Karpas-422 (cell line): ENCODE measurements around the gene LMAN2L. TPM values are rescaled to one million over a fixed set of nuclear protein-coding genes. Genes with fewer than 3 reads are reported as not detected.

Experiments
- DNase-seq: peaks from one replicate; pipeline ENCODE4 v3.0.0-alpha.2; 2015
- H2AFZ ChIP-seq: fragments of 200-600 bp; sonication (generic); 2 replicates; pipeline ENCODE4 v1.6.1; 2014; ENCODE audit warnings: antibody characterized with exemption, low read length, mixed read lengths
- H3K27ac ChIP-seq: fragments of 200-600 bp; sonication (generic); 2 replicates; pipeline ENCODE4 v1.5.1; 2014; ENCODE audit warnings: mild to moderate bottlenecking, low read length, moderate library complexity
- H3K27me3 ChIP-seq: fragments of 200-600 bp; sonication (generic); 2 replicates; pipeline ENCODE4 v1.6.1; 2014; ENCODE audit warnings: low read length, mixed read lengths
- H3K36me3 ChIP-seq: fragments of 200-600 bp; sonication (generic); 2 replicates; pipeline ENCODE4 v1.6.1; 2014; ENCODE audit warnings: low read length, mixed read lengths; ENCODE audit not compliant: insufficient read depth
- H3K4me1 ChIP-seq: fragments of 200-600 bp; sonication (generic); 2 replicates; pipeline ENCODE4 v1.6.1; 2014; ENCODE audit warnings: mild to moderate bottlenecking, low read length, mixed read lengths
- H3K4me2 ChIP-seq: fragments of 200-600 bp; sonication (generic); 2 replicates; pipeline ENCODE4 v1.6.1; 2014; ENCODE audit warnings: low read length, low read depth, mild to moderate bottlenecking; ENCODE audit not compliant: poor library complexity, severe bottlenecking
- H3K4me3 ChIP-seq: fragments of 200-600 bp; sonication (generic); 2 replicates; pipeline ENCODE4 v1.5.1; 2014; ENCODE audit warnings: mild to moderate bottlenecking, antibody characterized with exemption, low read length, mixed read lengths
- H3K79me2 ChIP-seq: fragments of 200-600 bp; sonication (generic); 2 replicates; pipeline ENCODE4 v1.6.1; 2014; ENCODE audit warnings: mild to moderate bottlenecking, low read length, mixed read lengths
- H3K9ac ChIP-seq: fragments of 200-600 bp; sonication (generic); 2 replicates; pipeline ENCODE4 v1.6.0; 2014; ENCODE audit warnings: low read length
- H3K9me2 ChIP-seq: fragments of 200-600 bp; sonication (generic), shearing (Covaris generic); replicated peaks from 2 replicates; pipeline ENCODE4 v1.6.0; 2014; ENCODE audit warnings: mild to moderate bottlenecking, low read length, moderate library complexity; ENCODE audit not compliant: insufficient read depth
- H3K9me3 ChIP-seq: fragments of 300-700, 200-600 bp; sonication (generic); 2 replicates; pipeline ENCODE4 v1.6.1; 2014; ENCODE audit warnings: low read length, mixed read lengths
- H4K20me1 ChIP-seq: fragments of 200-600 bp; sonication (generic); 2 replicates; pipeline ENCODE4 v1.6.1; 2014; ENCODE audit warnings: mild to moderate bottlenecking, antibody characterized with exemption, low read length, low read depth; ENCODE audit not compliant: insufficient read depth
- total RNA-seq: library from RNA; depleted of rRNA; stranded (reverse); fragments of >200 nt; shearing (Covaris generic); gene quantifications from 2 replicates; pipeline ENCODE4 v1.2.3, GENCODE V29; 2014; ENCODE audit warnings: low replicate concordance

The LMAN2L gene
- total RNA-seq, 1 experiment from 2014 or later: 6.3 TPM

GRCh38 chr2:96697476-96697875 lies 42.4 kb downstream of the LMAN2L start:
- H3K4me3 ChIP-seq: no peak overlapping the region
- H3K36me3 ChIP-seq: no peaks in the 10 kb centered on the region
- H3K79me2 ChIP-seq: no peaks in the 10 kb centered on the region
- no peaks in the 10 kb centered on the region for H3K9me2 ChIP-seq
- no peaks in the 10 kb centered on the region for H3K27me3 ChIP-seq
- no peak overlapping the region for H3K4me2 ChIP-seq
- no peak overlapping the region for H2AFZ ChIP-seq
- H3K9me3 ChIP-seq: no peaks in the 10 kb centered on the region
- H3K9ac ChIP-seq: no peak overlapping the region
- no peak for DNase-seq
- 0 out of 2 replicates have a peak, but pooled peaks cover 5% of the 10 kb centered on the region for H4K20me1 ChIP-seq
- H3K4me1 ChIP-seq: no peaks in the 10 kb centered on the region
- no peak overlapping the region for H3K27ac ChIP-seq

GRCh38 chr2:96695602-96696001 lies 44.3 kb downstream of the LMAN2L start:
- H4K20me1 ChIP-seq: 0 out of 2 replicates have a peak, but pooled peaks cover 5% of the 10 kb centered on the region
- no peak overlapping the region for H3K4me3 ChIP-seq
- H3K36me3 ChIP-seq: no peaks in the 10 kb centered on the region
- no peak overlapping the region for H2AFZ ChIP-seq
- H3K4me2 ChIP-seq: no peak overlapping the region
- no peak overlapping the region for H3K27ac ChIP-seq
- H3K79me2 ChIP-seq: no peaks in the 10 kb centered on the region
- H3K9me2 ChIP-seq: no peaks in the 10 kb centered on the region
- H3K27me3 ChIP-seq: no peaks in the 10 kb centered on the region
- DNase-seq: no peak
- H3K4me1 ChIP-seq: no peaks in the 10 kb centered on the region
- H3K9ac ChIP-seq: no peak overlapping the region
- no peaks in the 10 kb centered on the region for H3K9me3 ChIP-seq

- Histone ChIP-seq H3K4me2 (no peak overlapping the region), H3K9me3 (no peaks in the 10 kb centered on the region), H3K27me3 (no peaks in the 10 kb centered on the region), H2AFZ (no peak overlapping the region), H4K20me1 (0 out of 2 replicates have a peak, but pooled peaks cover 2% of the 10 kb centered on the region), H3K27ac (no peak overlapping the region), H3K9me2 (no peaks in the 10 kb centered on the region), H3K79me2 (no peaks in the 10 kb centered on the region), H3K4me1 (no peaks in the 10 kb centered on the region), H3K4me3 (no peak overlapping the region), H3K9ac (no peak overlapping the region), H3K36me3 (no peaks in the 10 kb centered on the region)
- no peak for DNase-seq
Measured at GRCh38 chr2:96694816-96695455, 44.9 kb downstream of the LMAN2L start.

GRCh38 chr2:96694279-96694678 lies 45.6 kb downstream of the LMAN2L start:
- H3K9me2 ChIP-seq: no peaks in the 10 kb centered on the region
- H3K79me2 ChIP-seq: no peaks in the 10 kb centered on the region
- no peak for DNase-seq
- H3K9ac ChIP-seq: no peak overlapping the region
- H2AFZ ChIP-seq: no peak overlapping the region
- H3K27me3 ChIP-seq: no peaks in the 10 kb centered on the region
- H3K9me3 ChIP-seq: no peaks in the 10 kb centered on the region
- no peaks in the 10 kb centered on the region for H3K36me3 ChIP-seq
- no peak overlapping the region for H3K4me3 ChIP-seq
- no peaks in the 10 kb centered on the region for H3K4me1 ChIP-seq
- 0 out of 2 replicates have a peak, but pooled peaks cover 2% of the 10 kb centered on the region for H4K20me1 ChIP-seq
- no peak overlapping the region for H3K27ac ChIP-seq
- no peak overlapping the region for H3K4me2 ChIP-seq

- no peak overlapping the region for H3K4me2 ChIP-seq
- H3K4me1 ChIP-seq: no peaks in the 10 kb centered on the region
- H3K27me3 ChIP-seq: no peaks in the 10 kb centered on the region
- no peak overlapping the region for H3K4me3 ChIP-seq
- H2AFZ ChIP-seq: no peak overlapping the region
- no peaks in the 10 kb centered on the region for H3K79me2 ChIP-seq
- no peak overlapping the region for H3K27ac ChIP-seq
- DNase-seq: no peak
- no peaks in the 10 kb centered on the region for H3K9me2 ChIP-seq
- H3K36me3 ChIP-seq: no peaks in the 10 kb centered on the region
- no peaks in the 10 kb centered on the region for H3K9me3 ChIP-seq
- H4K20me1 ChIP-seq: 0 out of 2 replicates have a peak, but pooled peaks cover 2% of the 10 kb centered on the region
- no peak overlapping the region for H3K9ac ChIP-seq
Measured at GRCh38 chr2:96693286-96694200, 46.3 kb downstream of the LMAN2L start.

GRCh38 chr2:96692094-96692971 lies 47.5 kb downstream of the LMAN2L start:
- no peaks in the 10 kb centered on the region for H3K9me3 ChIP-seq
- no peak for DNase-seq
- no peaks in the 10 kb centered on the region for H3K79me2 ChIP-seq
- no peaks in the 10 kb centered on the region for H4K20me1 ChIP-seq
- H3K27me3 ChIP-seq: no peaks in the 10 kb centered on the region
- H3K9me2 ChIP-seq: no peaks in the 10 kb centered on the region
- no peaks in the 10 kb centered on the region for H3K36me3 ChIP-seq
- no peak overlapping the region for H2AFZ ChIP-seq
- no peak overlapping the region for H3K9ac ChIP-seq
- H3K27ac ChIP-seq: no peak overlapping the region
- H3K4me3 ChIP-seq: no peak overlapping the region
- no peak overlapping the region for H3K4me2 ChIP-seq
- H3K4me1 ChIP-seq: no peaks in the 10 kb centered on the region

- Histone ChIP-seq H3K4me2 (no peak overlapping the region), H3K4me1 (no peaks in the 10 kb centered on the region), H3K9me3 (no peaks in the 10 kb centered on the region), H2AFZ (no peak overlapping the region), H3K9ac (no peak overlapping the region), H4K20me1 (no peaks in the 10 kb centered on the region), H3K27ac (no peak overlapping the region), H3K27me3 (no peaks in the 10 kb centered on the region), H3K36me3 (no peaks in the 10 kb centered on the region), H3K79me2 (no peaks in the 10 kb centered on the region), H3K4me3 (no peak overlapping the region), H3K9me2 (no peaks in the 10 kb centered on the region)
- no peak for DNase-seq
Measured at GRCh38 chr2:96691022-96691612, 48.7 kb downstream of the LMAN2L start.
